ENCODE data around the gene TBC1D24. TPM values are rescaled to one million over a fixed set of nuclear protein-coding genes. Genes with fewer than 3 reads are reported as not detected.

The TBC1D24 gene
- polyA plus RNA-seq, 1 of the 3 experiments (the other 2 are of a cell fraction): 6.7 TPM

- CTCF ChIA-PET: interaction anchor here (1.5 to 4.8 kb wide), 2 partner anchors 39 to 122 kb away, joined by 7 to 27 read pairs; partner anchors contain the start of gene ABCA3
- Histone ChIP-seq H3K27ac (ENCODE audit: low read depth in 2 of 2, low read length in 1 of 2) (no peak overlapping the region), H3K4me3 (ENCODE audit: low read depth in 2 of 2, low read length in 1 of 2) (no peak overlapping the region), H3K36me3 (replicated peaks in 1 of 2; ENCODE audit: control insufficient read depth in 1 of 2, insufficient read depth in 2 of 2, low read length in 1 of 2) (no peaks in the 10 kb centered on the region), H3K9me2 (no peaks in the 10 kb centered on the region), H3K27me3 (ENCODE audit: insufficient read depth) (no peaks in the 10 kb centered on the region), H3K4me1 (ENCODE audit: control insufficient read depth in 1 of 2, insufficient read depth in 2 of 2, low read depth in 1 of 2, low read length in 1 of 2) (peaks cover 9 to 29% of the 10 kb centered on the region in 2 experiments; a peak in 2 of 4 replicates), H3K79me2 (ENCODE audit: insufficient read depth) (peaks cover 14% of the 10 kb centered on the region; the same call in 1 of the 2 replicates), H2AFZ (ENCODE audit: low read depth) (no peak overlapping the region), H3K4me2 (no peak overlapping the region), H4K20me1 (ENCODE audit: insufficient read depth) (no peaks in the 10 kb centered on the region), H3K9ac (no peak overlapping the region), H3K9me3 (no peaks in the 10 kb centered on the region), H3F3A (replicated peaks; ENCODE audit: insufficient read depth) (peaks cover 19% of the 10 kb centered on the region)
- TF ChIP-seq FOSL2 (IDR thresholded peaks at IDR 0.05; ENCODE audit: borderline replicate concordance, low read depth) (no peak), USF2 (IDR thresholded peaks at IDR 0.05; ENCODE audit: borderline replicate concordance, low read depth, low read length) (no peak)
- no peak for DNase-seq
- POLR2A ChIA-PET: no interaction called here
- WGBS (ENCODE audit: low lambda C conversion rate): 87% methylated on average over 11 of the region's 23 CpGs
Observed at GRCh38 chr16:2462031-2462866, 12.7 kb upstream of the TBC1D24 start.

- CTCF ChIA-PET: no interaction called here
- Histone ChIP-seq H3K4me3 (ENCODE audit: low read depth in 2 of 2, low read length in 1 of 2) (no peak overlapping the region), H3K27me3 (ENCODE audit: insufficient read depth) (no peaks in the 10 kb centered on the region), H3K4me1 (ENCODE audit: control insufficient read depth in 1 of 2, insufficient read depth in 2 of 2, low read depth in 1 of 2, low read length in 1 of 2) (peaks cover 15 to 40% of the 10 kb centered on the region in 2 experiments; a peak in 3 of 4 replicates), H3K27ac (ENCODE audit: low read depth in 2 of 2, low read length in 1 of 2) (no peak overlapping the region), H3F3A (replicated peaks; ENCODE audit: insufficient read depth) (peaks cover 9% of the 10 kb centered on the region), H3K9me3 (no peaks in the 10 kb centered on the region), H3K36me3 (replicated peaks in 1 of 2; ENCODE audit: control insufficient read depth in 1 of 2, insufficient read depth in 2 of 2, low read length in 1 of 2) (no peaks in the 10 kb centered on the region), H2AFZ (ENCODE audit: low read depth) (no peak overlapping the region), H3K9me2 (no peaks in the 10 kb centered on the region), H3K4me2 (no peak overlapping the region), H3K79me2 (ENCODE audit: insufficient read depth) (peaks cover 14% of the 10 kb centered on the region; the same call in 1 of the 2 replicates), H3K9ac (no peak overlapping the region), H4K20me1 (ENCODE audit: insufficient read depth) (no peaks in the 10 kb centered on the region)
- POLR2A ChIA-PET: interaction anchor here (0.6 kb wide), 1 partner anchor 34 kb away, joined by 3 read pairs; no protein-coding TSS in a partner anchor
- TF ChIP-seq RXRA (IDR thresholded peaks at IDR 0.05; ENCODE audit: borderline replicate concordance, low read depth): no peak
- TF ChIP-seq USF1 (IDR thresholded peaks at IDR 0.05; ENCODE audit: borderline replicate concordance, low read depth): no peak
- TF ChIP-seq MAX (IDR thresholded peaks at IDR 0.05; ENCODE audit: low read depth): no peak
- WGBS (ENCODE audit: low lambda C conversion rate): 88% methylated on average over 6 of the region's 12 CpGs
- no peak for DNase-seq
Observed at GRCh38 chr16:2464333-2464732, 10.6 kb upstream of the TBC1D24 start.
